ENCODE data around the gene CDKAL1. TPM values are rescaled to one million over a fixed set of nuclear protein-coding genes. Genes with fewer than 3 reads are reported as not detected.

Gene CDKAL1
- total RNA-seq, 1 donor from 2014 or later: 14.8 TPM

- Mint-ChIP-seq H3K27me3 (ENCODE audit: unreplicated experiment) (no peaks in the 10 kb centered on the region), H3K4me3 (ENCODE audit: unreplicated experiment) (no peak overlapping the region), H3K9me3 (ENCODE audit: unreplicated experiment) (no peaks in the 10 kb centered on the region), H3K27ac (ENCODE audit: unreplicated experiment) (peak overlapping the region; percentile 89), H3K36me3 (ENCODE audit: unreplicated experiment) (peaks cover 2% of the 10 kb centered on the region), H3K4me1 (ENCODE audit: unreplicated experiment) (peaks cover 49% of the 10 kb centered on the region)
- DNase-seq (ENCODE audit: extremely low spot score, unreplicated experiment): no peak
- TF ChIP-seq, protein P1, sequence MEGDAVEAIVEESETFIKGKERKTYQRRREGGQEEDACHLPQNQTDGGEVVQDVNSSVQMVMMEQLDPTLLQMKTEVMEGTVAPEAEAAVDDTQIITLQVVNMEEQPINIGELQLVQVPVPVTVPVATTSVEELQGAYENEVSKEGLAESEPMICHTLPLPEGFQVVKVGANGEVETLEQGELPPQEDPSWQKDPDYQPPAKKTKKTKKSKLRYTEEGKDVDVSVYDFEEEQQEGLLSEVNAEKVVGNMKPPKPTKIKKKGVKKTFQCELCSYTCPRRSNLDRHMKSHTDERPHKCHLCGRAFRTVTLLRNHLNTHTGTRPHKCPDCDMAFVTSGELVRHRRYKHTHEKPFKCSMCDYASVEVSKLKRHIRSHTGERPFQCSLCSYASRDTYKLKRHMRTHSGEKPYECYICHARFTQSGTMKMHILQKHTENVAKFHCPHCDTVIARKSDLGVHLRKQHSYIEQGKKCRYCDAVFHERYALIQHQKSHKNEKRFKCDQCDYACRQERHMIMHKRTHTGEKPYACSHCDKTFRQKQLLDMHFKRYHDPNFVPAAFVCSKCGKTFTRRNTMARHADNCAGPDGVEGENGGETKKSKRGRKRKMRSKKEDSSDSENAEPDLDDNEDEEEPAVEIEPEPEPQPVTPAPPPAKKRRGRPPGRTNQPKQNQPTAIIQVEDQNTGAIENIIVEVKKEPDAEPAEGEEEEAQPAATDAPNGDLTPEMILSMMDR (IDR thresholded peaks at IDR 0.05): no peak
Measured at GRCh38 chr6:20877008-20877937, 343.0 kb downstream of the CDKAL1 start.

DNA sequence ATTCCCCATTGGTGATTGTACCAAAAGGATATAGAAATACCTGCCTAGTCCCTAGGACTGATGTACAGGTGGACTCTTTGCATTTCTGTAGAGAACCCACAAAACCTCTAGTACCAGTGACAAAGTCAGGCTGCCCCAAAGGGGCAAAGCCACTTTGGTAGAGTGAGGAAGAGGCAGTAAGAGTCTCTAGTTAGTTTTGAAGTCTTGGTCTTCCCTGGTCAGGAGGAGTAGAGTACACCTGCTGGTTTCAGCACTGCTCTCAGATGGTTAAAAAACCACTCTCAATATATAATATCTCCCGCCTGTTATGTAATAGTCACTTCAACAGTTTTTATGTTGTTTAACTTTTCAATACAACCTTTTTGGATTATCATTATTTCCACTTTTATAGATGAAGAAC, 344.9 kb downstream of the CDKAL1 start:
- Mint-ChIP-seq H3K36me3 (ENCODE audit: unreplicated experiment) (peaks cover 4% of the 10 kb centered on the region), H3K27ac (ENCODE audit: unreplicated experiment) (peak overlapping the region; percentile 87), H3K9me3 (ENCODE audit: unreplicated experiment) (peaks cover 2% of the 10 kb centered on the region), H3K4me1 (ENCODE audit: unreplicated experiment) (peaks cover 45% of the 10 kb centered on the region), H3K4me3 (ENCODE audit: unreplicated experiment) (no peak overlapping the region), H3K27me3 (ENCODE audit: unreplicated experiment) (no peaks in the 10 kb centered on the region)
- DNase-seq (ENCODE audit: extremely low spot score, unreplicated experiment): no peak
- TF ChIP-seq, protein P1 (IDR thresholded peaks at IDR 0.05): no peak

DNA sequence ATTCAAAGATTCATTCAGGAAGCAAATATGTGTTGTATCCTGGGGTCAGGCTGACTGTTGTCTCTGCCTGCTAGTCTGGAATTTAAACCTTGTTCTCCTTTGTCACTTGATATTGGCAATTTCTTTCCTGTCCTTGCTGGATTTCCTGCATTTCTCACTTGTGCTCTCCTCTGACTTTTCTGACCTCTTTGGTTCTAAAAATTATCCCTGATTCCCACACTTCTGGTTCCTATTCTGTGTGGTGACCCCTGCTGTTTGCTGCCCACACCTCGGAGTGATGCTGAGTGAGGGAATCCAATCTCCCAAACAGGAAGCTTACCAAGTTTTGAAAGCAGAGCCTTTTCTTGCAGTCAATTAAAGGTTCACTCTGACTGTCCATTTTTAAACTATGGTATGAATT, 345.3 kb downstream of the CDKAL1 start:
- peak overlapping the region; percentile 87 for H3K27ac Mint-ChIP-seq (ENCODE audit: unreplicated experiment)
- peaks cover 45% of the 10 kb centered on the region for H3K4me1 Mint-ChIP-seq (ENCODE audit: unreplicated experiment)
- H3K27me3 Mint-ChIP-seq (ENCODE audit: unreplicated experiment): no peaks in the 10 kb centered on the region
- peaks cover 4% of the 10 kb centered on the region for H3K36me3 Mint-ChIP-seq (ENCODE audit: unreplicated experiment)
- H3K4me3 Mint-ChIP-seq (ENCODE audit: unreplicated experiment): no peak overlapping the region
- H3K9me3 Mint-ChIP-seq (ENCODE audit: unreplicated experiment): peaks cover 5% of the 10 kb centered on the region
- TF ChIP-seq, protein P1 (IDR thresholded peaks at IDR 0.05): no peak
- DNase-seq (ENCODE audit: extremely low spot score, unreplicated experiment): no peak

- no peak overlapping the region for H3K27ac Mint-ChIP-seq (ENCODE audit: unreplicated experiment)
Measured at GRCh38 chr6:20881365-20881764, 347.1 kb downstream of the CDKAL1 start.

DNA sequence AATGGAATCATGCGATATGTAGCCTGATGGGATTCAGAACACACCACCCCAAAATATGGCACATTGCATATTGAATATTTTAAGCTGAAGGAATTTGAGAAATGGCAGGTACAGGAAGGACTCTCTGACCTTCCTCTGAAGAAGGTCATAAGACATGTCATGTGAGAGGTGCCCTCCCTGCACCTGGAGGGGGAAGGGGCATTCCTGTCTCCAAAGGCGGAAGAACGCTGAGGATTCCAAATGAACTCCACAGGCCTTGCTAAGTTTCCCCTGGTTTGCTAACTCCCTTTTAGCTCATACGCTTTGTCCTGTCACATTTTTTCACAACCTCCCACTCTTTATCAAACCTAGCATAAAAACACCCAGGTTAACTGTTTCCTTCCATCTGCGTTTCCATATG, 347.8 kb downstream of the CDKAL1 start:
- H3K9me3 Mint-ChIP-seq (ENCODE audit: unreplicated experiment): peaks cover 11% of the 10 kb centered on the region
- H3K4me1 Mint-ChIP-seq (ENCODE audit: unreplicated experiment): peaks cover 27% of the 10 kb centered on the region
- TF ChIP-seq, protein P1 (IDR thresholded peaks at IDR 0.05): no peak
- no peak for DNase-seq (ENCODE audit: extremely low spot score, unreplicated experiment)
- H3K27me3 Mint-ChIP-seq (ENCODE audit: unreplicated experiment): no peaks in the 10 kb centered on the region
- H3K4me3 Mint-ChIP-seq (ENCODE audit: unreplicated experiment): no peak overlapping the region
- no peak overlapping the region for H3K27ac Mint-ChIP-seq (ENCODE audit: unreplicated experiment)
- peaks cover 8% of the 10 kb centered on the region for H3K36me3 Mint-ChIP-seq (ENCODE audit: unreplicated experiment)

More at GRCh38 chr6:20881365-20881764, 347.1 kb downstream of the CDKAL1 start:
- no peak overlapping the region for H3K4me3 Mint-ChIP-seq (ENCODE audit: unreplicated experiment)
- peaks cover 33% of the 10 kb centered on the region for H3K4me1 Mint-ChIP-seq (ENCODE audit: unreplicated experiment)
- peaks cover 8% of the 10 kb centered on the region for H3K36me3 Mint-ChIP-seq (ENCODE audit: unreplicated experiment)
- H3K9me3 Mint-ChIP-seq (ENCODE audit: unreplicated experiment): peaks cover 11% of the 10 kb centered on the region
- TF ChIP-seq, protein P1 (IDR thresholded peaks at IDR 0.05): no peak
- H3K27me3 Mint-ChIP-seq (ENCODE audit: unreplicated experiment): no peaks in the 10 kb centered on the region
- DNase-seq (ENCODE audit: extremely low spot score, unreplicated experiment): no peak

Data from osteocyte (in vitro differentiated cells).